SU-DHL-6 (cell line): ENCODE data around the gene PIR.

ENCODE experiments used
- H2AFZ ChIP-seq: fragments of 200-600 bp; sonication (generic); 2 replicates; pipeline ENCODE4 v1.6.1; 2014; ENCODE audit warnings: low read depth, mild to moderate bottlenecking, moderate library complexity, mixed read lengths, antibody characterized with exemption, low read length; ENCODE audit not compliant: severe bottlenecking
- H3F3A ChIP-seq: fragments of 200-600 bp; shearing (Covaris generic); 2 replicates; pipeline ENCODE4 v1.6.0; 2016; ENCODE audit warnings: antibody characterized with exemption, mild to moderate bottlenecking; ENCODE audit not compliant: insufficient read depth
- H3K27ac ChIP-seq: fragments of 200-600 bp; sonication (generic); 2 replicates; pipeline ENCODE4 v1.5.1; 2016; ENCODE audit warnings: low read depth, mild to moderate bottlenecking, low read length, moderate library complexity, mixed read lengths
- H3K27me3 ChIP-seq: fragments of 200-600 bp; sonication (generic), shearing (Covaris generic); 2 replicates; pipeline ENCODE4 v1.6.0; 2014; ENCODE audit warnings: mild to moderate bottlenecking, low read length
- H3K36me3 ChIP-seq: fragments of 200-600 bp; sonication (generic); 2 replicates; pipeline ENCODE4 v1.6.1; 2014; ENCODE audit warnings: mild to moderate bottlenecking, low read length, mixed read lengths
- H3K4me2 ChIP-seq: fragments of 300-600, 200-600 bp; shearing (Covaris generic), sonication (generic); 2 replicates; pipeline ENCODE4 v1.6.0; 2014; ENCODE audit warnings: low read length, low read depth, mild to moderate bottlenecking; ENCODE audit not compliant: poor library complexity, severe bottlenecking
- H3K4me3 ChIP-seq: fragments of 200-600 bp; sonication (generic); 2 replicates; pipeline ENCODE4 v1.5.1; 2014; ENCODE audit warnings: antibody characterized with exemption, low read length, mild to moderate bottlenecking, mixed read lengths; ENCODE audit not compliant: insufficient read depth, poor library complexity, severe bottlenecking
- H3K79me2 ChIP-seq: fragments of 200-600 bp; sonication (generic); 2 replicates; pipeline ENCODE4 v1.6.1; 2014; ENCODE audit warnings: mild to moderate bottlenecking, low read length, moderate library complexity; ENCODE audit not compliant: insufficient read depth
- H3K9ac ChIP-seq: fragments of 200-600 bp; sonication (generic); 2 replicates; pipeline ENCODE4 v1.7.0; 2014; ENCODE audit warnings: mild to moderate bottlenecking, low read length
- H3K9me2 ChIP-seq: fragments of 200-600 bp; sonication (generic); replicated peaks from 2 replicates; pipeline ENCODE4 v1.6.1; 2014; ENCODE audit warnings: low read length; ENCODE audit not compliant: insufficient read depth
- H3K9me3 ChIP-seq: fragments of 200-600 bp; sonication (generic); 2 replicates; pipeline ENCODE4 v1.6.1; 2014; ENCODE audit warnings: low read length, mixed read lengths; ENCODE audit not compliant: insufficient read depth
- H4K20me1 ChIP-seq: fragments of 200-600 bp; sonication (generic); 2 replicates; pipeline ENCODE4 v1.6.1; 2014; ENCODE audit warnings: low read depth, mild to moderate bottlenecking, antibody characterized with exemption, low read length, moderate library complexity, mixed read lengths
- CTCF ChIP-seq: fragments of 200-600 bp; sonication (generic); IDR thresholded peaks from one replicate; pipeline ENCODE4 v1.5.1; 2017; ENCODE audit warnings: antibody characterized with exemption, mild to moderate bottlenecking, low read length, moderate library complexity; ENCODE audit not compliant: insufficient read depth, poor library complexity, severe bottlenecking
- EZH2phosphoT487 ChIP-seq: fragments of 200-600 bp; sonication (generic), shearing (Covaris generic); conservative IDR thresholded peaks from 2 replicates; pipeline ENCODE4 v1.6.1; 2018; ENCODE audit warnings: mild to moderate bottlenecking, antibody characterized with exemption, low read length, moderate library complexity, mixed read lengths

PIR gene

DNA sequence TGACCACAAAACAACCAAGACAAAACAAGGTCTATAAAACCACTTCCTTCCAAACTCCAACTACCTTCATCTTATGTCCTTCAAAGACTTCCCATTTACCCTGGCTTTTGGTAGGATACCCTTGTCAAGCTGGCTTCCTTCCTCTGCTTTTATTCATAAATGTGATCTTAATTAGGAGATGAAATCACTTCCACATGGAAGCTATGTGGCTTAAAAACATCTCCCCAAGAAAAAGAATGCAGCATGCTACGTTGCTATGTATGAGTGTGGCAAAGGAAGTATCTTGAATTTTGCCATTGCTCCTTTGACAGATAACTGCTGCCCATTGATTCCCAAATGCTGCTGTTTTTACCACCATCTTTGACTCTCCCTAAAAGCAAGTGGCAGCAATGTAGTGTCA is 62.5 kb downstream of the PIR start:
- no peaks in the 10 kb centered on the region for H3K79me2 ChIP-seq
- H3K9ac ChIP-seq = no peak overlapping the region
- no peaks in the 10 kb centered on the region for H3K27me3 ChIP-seq
- no peak overlapping the region for H2AFZ ChIP-seq
- no peak overlapping the region for H3K4me3 ChIP-seq
- no peak overlapping the region for H3K4me2 ChIP-seq
- H3K9me2 ChIP-seq = no peaks in the 10 kb centered on the region
- H3K36me3 ChIP-seq = no peaks in the 10 kb centered on the region
- TF ChIP-seq CTCF (no peak), EZH2phosphoT487 (no peak)
- no peak overlapping the region for H3K27ac ChIP-seq
- no peaks in the 10 kb centered on the region for H3F3A ChIP-seq
- no peaks in the 10 kb centered on the region for H4K20me1 ChIP-seq
- no peaks in the 10 kb centered on the region for H3K9me3 ChIP-seq

- no peak overlapping the region for H3K4me2 ChIP-seq
- H3F3A ChIP-seq = no peaks in the 10 kb centered on the region
- H3K36me3 ChIP-seq = no peaks in the 10 kb centered on the region
- no peak overlapping the region for H3K9ac ChIP-seq
- H2AFZ ChIP-seq = no peak overlapping the region
- no peaks in the 10 kb centered on the region for H4K20me1 ChIP-seq
- no peak for TF ChIP-seq EZH2phosphoT487
- no peak for TF ChIP-seq CTCF
- H3K27ac ChIP-seq = no peak overlapping the region
- H3K79me2 ChIP-seq = no peaks in the 10 kb centered on the region
- H3K9me3 ChIP-seq = no peaks in the 10 kb centered on the region
- H3K27me3 ChIP-seq = no peaks in the 10 kb centered on the region
- no peaks in the 10 kb centered on the region for H3K9me2 ChIP-seq
- H3K4me3 ChIP-seq = no peak overlapping the region
Measured at GRCh38 chrX:15430076-15430475, 63.1 kb downstream of the PIR start.

- H3K27ac ChIP-seq = no peak overlapping the region
- no peaks in the 10 kb centered on the region for H3K36me3 ChIP-seq
- H3K4me3 ChIP-seq = no peak overlapping the region
- no peak overlapping the region for H2AFZ ChIP-seq
- no peaks in the 10 kb centered on the region for H3F3A ChIP-seq
- no peaks in the 10 kb centered on the region for H4K20me1 ChIP-seq
- no peaks in the 10 kb centered on the region for H3K9me3 ChIP-seq
- no peak for TF ChIP-seq CTCF
- no peak for TF ChIP-seq EZH2phosphoT487
- no peak overlapping the region for H3K4me2 ChIP-seq
- H3K9me2 ChIP-seq = no peaks in the 10 kb centered on the region
- no peaks in the 10 kb centered on the region for H3K27me3 ChIP-seq
- no peak overlapping the region for H3K9ac ChIP-seq
- H3K79me2 ChIP-seq = no peaks in the 10 kb centered on the region
Measured at GRCh38 chrX:15425024-15425423, 68.1 kb downstream of the PIR start.

DNA sequence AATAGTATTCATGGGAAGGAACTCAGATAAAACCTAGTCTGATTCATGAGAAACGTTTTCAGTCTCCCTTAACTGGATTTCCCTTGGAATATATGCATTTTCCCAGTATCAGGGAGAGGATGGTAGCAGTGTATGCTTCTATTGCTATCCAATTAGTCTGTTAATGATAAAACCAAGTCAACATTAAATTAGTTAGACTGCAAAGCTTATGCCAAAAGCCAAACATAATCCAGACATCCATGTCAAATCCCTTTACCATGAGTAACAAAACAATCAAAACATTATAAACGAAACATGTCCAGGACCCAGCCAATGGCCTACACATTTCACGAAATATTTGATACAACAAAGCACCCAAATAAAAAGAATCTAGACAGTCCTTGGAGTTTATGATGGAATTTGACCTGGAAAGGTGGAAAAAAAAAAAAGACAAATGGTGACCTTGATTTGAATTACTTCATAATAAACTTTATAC is 74.4 kb downstream of the PIR start:
- Histone ChIP-seq H3K9ac (no peak overlapping the region), H3K27me3 (no peaks in the 10 kb centered on the region), H3K79me2 (no peaks in the 10 kb centered on the region), H3K9me2 (no peaks in the 10 kb centered on the region), H3F3A (no peaks in the 10 kb centered on the region), H3K4me2 (no peak overlapping the region), H3K4me3 (no peak overlapping the region), H3K9me3 (no peaks in the 10 kb centered on the region), H3K27ac (no peak overlapping the region), H3K36me3 (no peaks in the 10 kb centered on the region), H4K20me1 (no peaks in the 10 kb centered on the region), H2AFZ (no peak overlapping the region)
- no peak for TF ChIP-seq CTCF
- TF ChIP-seq EZH2phosphoT487 = no peak
